Measurements from ENCODE around the gene ZNF462.

DNA sequence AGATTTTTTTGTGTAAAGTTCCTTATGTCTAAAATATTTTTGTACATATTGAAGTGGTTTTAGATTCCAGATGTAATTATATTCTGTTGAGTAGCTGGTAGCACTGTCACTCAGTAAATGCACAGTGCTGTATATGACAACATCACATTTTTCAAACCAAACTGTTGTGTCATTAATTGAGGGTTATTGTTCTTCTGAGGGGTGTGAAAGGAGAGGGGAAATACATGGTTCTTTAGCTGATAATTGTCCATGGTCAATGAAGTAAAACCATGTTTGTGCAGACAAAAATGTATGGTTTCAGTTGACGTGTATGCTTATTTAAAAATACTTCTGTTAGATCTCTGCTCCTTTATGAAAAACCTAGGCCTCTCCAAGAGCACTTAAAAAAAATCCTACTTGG lies 3.3 kb downstream of the ZNF462 start:
- TF ChIP-seq, protein P1, sequence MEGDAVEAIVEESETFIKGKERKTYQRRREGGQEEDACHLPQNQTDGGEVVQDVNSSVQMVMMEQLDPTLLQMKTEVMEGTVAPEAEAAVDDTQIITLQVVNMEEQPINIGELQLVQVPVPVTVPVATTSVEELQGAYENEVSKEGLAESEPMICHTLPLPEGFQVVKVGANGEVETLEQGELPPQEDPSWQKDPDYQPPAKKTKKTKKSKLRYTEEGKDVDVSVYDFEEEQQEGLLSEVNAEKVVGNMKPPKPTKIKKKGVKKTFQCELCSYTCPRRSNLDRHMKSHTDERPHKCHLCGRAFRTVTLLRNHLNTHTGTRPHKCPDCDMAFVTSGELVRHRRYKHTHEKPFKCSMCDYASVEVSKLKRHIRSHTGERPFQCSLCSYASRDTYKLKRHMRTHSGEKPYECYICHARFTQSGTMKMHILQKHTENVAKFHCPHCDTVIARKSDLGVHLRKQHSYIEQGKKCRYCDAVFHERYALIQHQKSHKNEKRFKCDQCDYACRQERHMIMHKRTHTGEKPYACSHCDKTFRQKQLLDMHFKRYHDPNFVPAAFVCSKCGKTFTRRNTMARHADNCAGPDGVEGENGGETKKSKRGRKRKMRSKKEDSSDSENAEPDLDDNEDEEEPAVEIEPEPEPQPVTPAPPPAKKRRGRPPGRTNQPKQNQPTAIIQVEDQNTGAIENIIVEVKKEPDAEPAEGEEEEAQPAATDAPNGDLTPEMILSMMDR (IDR thresholded peaks at IDR 0.05): no peak
- no peak for TF ChIP-seq POLR2A (IDR thresholded peaks at IDR 0.05)
- TF ChIP-seq EP300 (IDR thresholded peaks at IDR 0.05): no peak

Measured in tibial nerve (tissue), 4 donors.